H9 (cell line): ENCODE results near the gene LITAFD. TPM values are rescaled to one million over a fixed set of nuclear protein-coding genes. Genes with fewer than 3 reads are reported as not detected.

Experiments used
- DNase-seq: peaks from one replicate; pipeline ENCODE4 v3.0.0-alpha.2; 2017
- H2AFZ ChIP-seq: one replicate; pipeline ENCODE4 v1.6.1; 2013; ENCODE audit warnings: mild to moderate bottlenecking, low read length, control low read depth, moderate library complexity
- H2AK5ac ChIP-seq: 2 replicates; pipeline ENCODE4 v1.6.1; 2013; ENCODE audit warnings: low read length, control low read depth, mixed read lengths; ENCODE audit not compliant: insufficient read length
- H2BK120ac ChIP-seq: one replicate; pipeline ENCODE4 v1.6.1; 2013; ENCODE audit warnings: low read depth, mild to moderate bottlenecking, low read length, control low read depth, inconsistent platforms; ENCODE audit not compliant: poor library complexity, severe bottlenecking
- H2BK12ac ChIP-seq: 2 replicates; pipeline ENCODE4 v1.6.1; 2013; ENCODE audit warnings: low read length, control low read depth, mixed read lengths, low read depth; ENCODE audit not compliant: insufficient read length
- H2BK15ac ChIP-seq: 2 replicates; pipeline ENCODE4 v1.6.1; 2013; ENCODE audit warnings: low read depth, low read length, control low read depth
- H2BK20ac ChIP-seq: one replicate; pipeline ENCODE4 v1.6.1; 2013; ENCODE audit warnings: low read depth, mild to moderate bottlenecking, low read length, control low read depth, inconsistent platforms; ENCODE audit not compliant: poor library complexity, severe bottlenecking
- H2BK5ac ChIP-seq: 2 replicates; pipeline ENCODE4 v1.6.1; 2013; ENCODE audit warnings: low read length, control low read depth, mixed read lengths; ENCODE audit not compliant: insufficient read length
- H3K14ac ChIP-seq: 2 replicates; pipeline ENCODE4 v1.6.1; 2013; ENCODE audit warnings: low read length, control low read depth; ENCODE audit not compliant: insufficient read depth
- H3K18ac ChIP-seq: 2 replicates; pipeline ENCODE4 v1.6.1; 2013; ENCODE audit warnings: low read depth, mild to moderate bottlenecking, mixed read lengths, low read length, control low read depth; ENCODE audit not compliant: insufficient read length
- H3K23ac ChIP-seq: 2 replicates; pipeline ENCODE4 v1.6.1; 2013; ENCODE audit warnings: low read length, control low read depth, mixed read lengths, low read depth; ENCODE audit not compliant: insufficient read length
- H3K23me2 ChIP-seq: 2 replicates; pipeline ENCODE4 v1.6.1; 2013; ENCODE audit warnings: low read depth, mild to moderate bottlenecking, mixed read lengths, low read length, control low read depth; ENCODE audit not compliant: insufficient read length, poor library complexity, severe bottlenecking
- H3K27ac ChIP-seq: 2 replicates; pipeline ENCODE4 v1.5.1; 2013; ENCODE audit warnings: low read length, control low read depth, mixed read lengths, low read depth; ENCODE audit not compliant: insufficient read length
- H3K27me3 ChIP-seq: 2 replicates; pipeline ENCODE4 v1.6.1; 2013; ENCODE audit warnings: low read length, control low read depth, inconsistent platforms; ENCODE audit not compliant: insufficient read depth
- H3K4ac ChIP-seq: 2 replicates; pipeline ENCODE4 v1.6.1; 2013; ENCODE audit warnings: low read depth, mild to moderate bottlenecking, control low read depth, inconsistent platforms, low read length, moderate library complexity
- H3K4me1 ChIP-seq: 2 replicates; pipeline ENCODE4 v1.6.1; 2013; ENCODE audit warnings: low read length, control low read depth, inconsistent platforms; ENCODE audit not compliant: insufficient read depth
- H3K4me2 ChIP-seq: 2 replicates; pipeline ENCODE4 v1.6.1; 2013; ENCODE audit warnings: low read length, control low read depth, mixed read lengths; ENCODE audit not compliant: insufficient read length, insufficient read depth
- H3K56ac ChIP-seq: 2 replicates; pipeline ENCODE4 v1.6.1; 2013; ENCODE audit warnings: low read depth, mild to moderate bottlenecking, mixed read lengths, low read length, control low read depth; ENCODE audit not compliant: insufficient read length
- H3K79me1 ChIP-seq: 2 replicates; pipeline ENCODE4 v1.6.1; 2013; ENCODE audit warnings: low read depth, mild to moderate bottlenecking, moderate library complexity, low read length, control low read depth, inconsistent platforms; ENCODE audit not compliant: insufficient read depth, poor library complexity, severe bottlenecking
- H3K79me2 ChIP-seq: 2 replicates; pipeline ENCODE4 v1.6.1; 2013; ENCODE audit warnings: low read length, control low read depth, inconsistent platforms; ENCODE audit not compliant: insufficient read depth
- H3K9ac ChIP-seq: 2 replicates; pipeline ENCODE4 v1.6.1; 2013; ENCODE audit warnings: low read length, control low read depth, mixed read lengths; ENCODE audit not compliant: insufficient read length; ENCODE audit errors: extremely low read depth
- H3K9me3 ChIP-seq: one replicate; pipeline ENCODE4 v1.6.1; 2013; ENCODE audit warnings: low read depth, low read length, inconsistent platforms; ENCODE audit not compliant: control insufficient read depth
- H3T11ph ChIP-seq: one replicate; pipeline ENCODE4 v1.6.1; 2013; ENCODE audit warnings: mild to moderate bottlenecking, low read length, control low read depth, inconsistent platforms
- H4K20me1 ChIP-seq: one replicate; pipeline ENCODE4 v1.6.1; 2013; ENCODE audit not compliant: control insufficient read depth, insufficient read length, insufficient read depth
- H4K5ac ChIP-seq: 2 replicates; pipeline ENCODE4 v1.6.1; 2013; ENCODE audit warnings: low read depth, mild to moderate bottlenecking, mixed read lengths, low read length, control low read depth; ENCODE audit not compliant: insufficient read length
- H4K8ac ChIP-seq: replicated peaks from 2 replicates; pipeline ENCODE4 v1.6.1; 2013; ENCODE audit warnings: low read length, control low read depth, mixed read lengths, low read depth; ENCODE audit not compliant: insufficient read length
- H4K91ac ChIP-seq: 2 replicates; pipeline ENCODE4 v1.6.1; 2013; ENCODE audit warnings: low read depth, mild to moderate bottlenecking, moderate library complexity, mixed read lengths, low read length, control low read depth; ENCODE audit not compliant: insufficient read length
- H3K27ac Mint-ChIP-seq, 3 experiments: 2 replicates in 2 of 3; 3 replicates in 1 of 3; pipeline ENCODE4 v1.8.0; 2020 to 2021; ENCODE audit warnings: mixed read lengths in 3 of 3, mild to moderate bottlenecking in 1 of 3, moderate library complexity in 1 of 3
- H3K27me3 Mint-ChIP-seq: 2 replicates; pipeline ENCODE4 v1.8.0; 2021; ENCODE audit warnings: low read depth, mild to moderate bottlenecking, moderate library complexity, mixed read lengths
- H3K36me3 Mint-ChIP-seq, 3 experiments: 2 replicates in 2 of 3; 3 replicates in 1 of 3; pipeline ENCODE4 v1.8.0; 2020 to 2021; ENCODE audit warnings: low read depth in 3 of 3, mixed read lengths in 3 of 3; ENCODE audit not compliant: insufficient read depth in 1 of 3
- H3K4me1 Mint-ChIP-seq, 2 experiments: 2 replicates each; pipeline ENCODE4 v1.8.0; 2020; ENCODE audit warnings: mixed read lengths in 2 of 2
- H3K4me3 Mint-ChIP-seq, 2 experiments: 2 replicates in 1 of 2; 3 replicates in 1 of 2; pipeline ENCODE4 v1.8.0; 2020 to 2021; ENCODE audit warnings: mild to moderate bottlenecking in 2 of 2, mixed read lengths in 2 of 2, moderate library complexity in 1 of 2
- H3K9me3 Mint-ChIP-seq, 2 experiments: 2 replicates in 1 of 2; 3 replicates in 1 of 2; pipeline ENCODE4 v1.8.0; 2020; ENCODE audit warnings: mild to moderate bottlenecking in 2 of 2, mixed read lengths in 2 of 2, moderate library complexity in 1 of 2
- CTCF ChIP-seq: fragments of 200-600 bp; sonication (generic); conservative IDR thresholded peaks from 3 replicates; pipeline ENCODE4 v1.8.0; 2021; ENCODE audit warnings: antibody characterized with exemption, mild to moderate bottlenecking
- WGBS: extraction: QIAGEN DNeasy Blood & Tissue Kit; methylation state at CpG from one replicate; pipeline ENCODE4 v1.1.7; 2013; ENCODE audit warnings: missing lambda C conversion rate, low lambda C conversion rate, mixed read lengths; ENCODE audit not compliant: insufficient read length; ENCODE audit errors: extremely low coverage; 5-methylcytosine and 5-hydroxymethylcytosine counted together
- total RNA-seq: library from RNA; stranded (reverse); gene quantifications from 2 replicates; pipeline ENCODE4 v1.2.1, GENCODE V29; 2021

LITAFD gene
- total RNA-seq, 1 experiment from 2014 or later: not detected

GRCh38 chr16:8858994-8859912, 22.9 kb upstream of the LITAFD start:
- Histone ChIP-seq H3K9me3 (no peaks in the 10 kb centered on the region), H3K4me1 (peaks cover 8% of the 10 kb centered on the region; the same call in 1 of the 2 replicates), H3K79me2 (peaks cover 34% of the 10 kb centered on the region; the same call in 1 of the 2 replicates), H3K23ac (no peak overlapping the region), H3K56ac (no peak overlapping the region), H4K20me1 (peaks cover 5% of the 10 kb centered on the region), H2BK120ac (no peak overlapping the region), H2BK5ac (no peak overlapping the region), H2BK12ac (no peak overlapping the region), H2BK15ac (no peak overlapping the region), H3K27me3 (no peaks in the 10 kb centered on the region), H3K14ac (no peak overlapping the region), H3K27ac (no peak overlapping the region), H2AFZ (no peak overlapping the region), H4K8ac (no peak overlapping the region), H3K18ac (no peak overlapping the region), H3K4me2 (no peak overlapping the region), H2BK20ac (no peak overlapping the region), H4K91ac (no peak overlapping the region), H3K23me2 (no peaks in the 10 kb centered on the region), H3T11ph (no peak overlapping the region), H4K5ac (no peak overlapping the region), H3K9ac (no peak overlapping the region), H3K79me1 (peaks cover 5% of the 10 kb centered on the region), H2AK5ac (no peak overlapping the region), H3K4ac (no peak overlapping the region)
- no peak for TF ChIP-seq CTCF
- no peak overlapping the region for H3K4me3 Mint-ChIP-seq
- H3K36me3 Mint-ChIP-seq: peaks cover 51 to 68% (median 61%) of the 10 kb centered on the region in 3 experiments
- H3K4me1 Mint-ChIP-seq: peaks cover 29 to 45% of the 10 kb centered on the region in 2 experiments
- peaks cover 0 to 3% of the 10 kb centered on the region in 2 experiments; a peak in 2 of 5 replicates for H3K9me3 Mint-ChIP-seq
- DNase-seq: no peak
- no peaks in the 10 kb centered on the region; the same call in 1 of the 2 replicates for H3K27me3 Mint-ChIP-seq
- WGBS: no CpG with 5 or more reads among the region's 31 CpGs
- H3K27ac Mint-ChIP-seq: peak overlapping the region; percentile 55 to 97 (median 87); a peak in 6 of 7 replicates
